Stimulated activated naive CD8-positive, alpha-beta T cell treated with anti-CD3 and anti-CD28 coated beads, Interleukin-15, Interleukin-2, amounts not matched to agents 100 U/mL and 50 U/mL, for 24 hours (primary cell): ENCODE results near the gene EPHA1.

Experiments used
- ATAC-seq: fragments of 150-1000 bp; cut with Tn5 transposase; one replicate; pipeline ENCODE4 v1.10.0; 2021
- DNase-seq: peaks from one replicate; pipeline ENCODE4 v3.0.0; 2021

EPHA1 gene

DNA sequence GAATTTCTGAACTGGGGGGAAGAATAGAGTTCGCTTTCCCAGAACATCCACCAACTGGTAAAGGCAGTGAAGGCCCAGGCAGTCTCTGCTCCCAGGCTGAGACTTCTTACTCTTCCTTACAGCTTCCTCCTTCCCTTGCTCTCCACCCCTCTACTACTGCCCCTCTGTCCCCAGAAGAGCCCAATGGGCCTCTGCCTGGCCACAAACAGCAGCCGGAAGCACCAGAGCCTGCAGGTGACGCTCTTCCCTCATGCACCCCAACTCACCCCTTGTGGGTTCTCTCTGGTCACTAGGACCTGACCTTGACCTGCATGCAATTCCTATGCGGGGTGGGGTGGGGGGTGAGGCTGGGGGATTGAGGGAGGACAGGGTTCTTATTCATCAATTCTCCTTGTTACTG is 62.6 kb downstream of the EPHA1 start:
- ATAC-seq (no peak), DNase-seq (no peak)

DNA sequence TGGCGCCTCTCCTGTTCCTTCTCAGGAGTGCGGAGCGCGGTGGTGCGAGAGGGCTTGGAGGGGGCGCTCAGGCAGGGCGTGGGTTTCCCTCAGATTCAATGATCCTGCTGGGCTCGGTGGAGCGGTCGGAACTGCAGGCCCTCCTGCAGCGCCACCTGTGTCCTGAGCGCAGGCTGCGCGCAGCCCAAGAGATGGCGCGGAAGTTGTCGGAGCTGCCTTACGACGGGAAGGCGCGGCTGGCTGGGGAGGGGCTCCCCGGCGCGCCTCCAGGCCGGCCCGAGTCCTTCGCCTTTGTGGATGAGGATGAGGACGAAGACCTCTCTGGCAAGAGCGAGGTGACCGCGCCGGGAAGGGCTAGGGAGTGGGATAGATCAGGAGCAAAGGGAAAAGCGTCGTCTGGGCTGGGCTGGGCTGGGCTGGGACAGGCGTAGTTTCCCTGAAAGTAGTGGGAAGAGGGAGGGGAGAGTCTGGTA is 63.2 kb downstream of the EPHA1 start:
- peak; percentile 75 for DNase-seq

DNA sequence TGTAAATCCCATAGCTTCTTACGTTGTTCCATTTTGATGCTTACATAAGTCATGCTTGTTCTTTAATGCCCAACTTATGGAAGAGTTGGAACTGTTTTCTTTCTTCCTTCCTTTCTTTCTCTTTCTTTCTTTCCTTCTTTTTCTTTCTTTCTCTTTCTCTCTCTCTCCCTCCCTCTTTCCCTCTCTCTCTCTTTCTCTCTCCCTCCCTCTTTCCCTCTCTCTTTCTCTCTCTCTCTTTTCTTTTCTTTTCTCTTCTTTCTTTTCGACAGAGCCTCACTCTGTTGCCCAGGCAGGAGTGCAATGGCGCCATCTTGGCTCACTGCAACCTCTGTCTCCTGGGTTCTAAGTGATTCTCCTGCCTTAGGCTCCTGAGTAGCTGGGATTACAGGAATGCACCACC is 65.1 kb downstream of the EPHA1 start:
- ATAC-seq: no peak
- no peak for DNase-seq

More for the DNA sequence above, 63.2 kb downstream of the EPHA1 start:
- ATAC-seq: peak; percentile 98

DNA sequence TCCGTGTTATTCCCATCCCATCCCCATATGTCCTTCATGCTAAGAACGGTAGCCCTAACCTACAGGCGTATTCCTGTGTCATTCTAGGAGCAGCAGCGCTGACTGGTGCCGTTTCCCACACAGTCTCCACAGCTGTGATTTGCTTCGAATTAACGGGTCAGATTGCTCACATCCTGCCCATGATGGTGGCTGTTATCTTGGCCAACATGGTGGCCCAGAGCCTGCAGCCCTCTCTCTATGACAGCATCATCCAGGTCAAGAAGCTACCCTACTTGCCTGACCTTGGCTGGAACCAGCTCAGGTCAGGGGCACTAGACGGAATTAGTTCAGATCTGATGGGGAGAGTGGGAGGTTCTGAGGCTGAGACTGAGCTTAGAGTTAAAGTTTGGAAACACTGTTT is 66.8 kb downstream of the EPHA1 start:
- DNase-seq (no peak), ATAC-seq (no peak)
